Muscle of leg (tissue), 11 donors: ENCODE measurements around the gene PPP1CC. TPM values are rescaled to one million over a fixed set of nuclear protein-coding genes. Genes with fewer than 3 reads are reported as not detected.
A peak's percentile ranks its signal among the peaks of the same experiment; 100 is the strongest.
"Not testable (repeated sequence)": the region's sequence is repeated elsewhere in the genome, so short reads cannot be mapped to it uniquely, and the experiment has no call there.

ENCODE experiments used
- DNase-seq: peaks from one replicate; pipeline ENCODE4 v3.0.0; 2013
- H3K27ac ChIP-seq: one replicate; pipeline ENCODE4 v1.5.1; 2013; ENCODE audit warnings: mild to moderate bottlenecking, low read length, control low read depth
- H3K27me3 ChIP-seq: one replicate; pipeline ENCODE4 v1.6.1; 2013; ENCODE audit warnings: low read length; ENCODE audit not compliant: control insufficient read depth, insufficient read depth
- H3K36me3 ChIP-seq: one replicate; pipeline ENCODE4 v1.6.1; 2013; ENCODE audit warnings: low read length; ENCODE audit not compliant: control insufficient read depth, insufficient read depth
- H3K4me1 ChIP-seq: one replicate; pipeline ENCODE4 v1.6.1; 2013; ENCODE audit warnings: low read length; ENCODE audit not compliant: control insufficient read depth, insufficient read depth
- H3K4me3 ChIP-seq: one replicate; pipeline ENCODE4 v1.5.1; 2013; ENCODE audit warnings: low read length, control low read depth
- H3K9me3 ChIP-seq: replicated peaks from 2 replicates; pipeline ENCODE4 v1.6.1; 2013; ENCODE audit warnings: low read depth, low read length; ENCODE audit not compliant: control insufficient read depth
- WGBS: methylation state at CpG from one replicate; pipeline ENCODE4 v1.1.5; 2013; ENCODE audit warnings: missing lambda C conversion rate; ENCODE audit not compliant: insufficient coverage; 5-methylcytosine and 5-hydroxymethylcytosine counted together
- polyA plus RNA-seq, 8 donors: library from polyadenylated mRNA; unstranded; fragments of 120-200 nt; gene quantifications; one replicate each; pipeline versions ENCODE4 v1.2.1 to v1.2.3, GENCODE V29; 2013; ENCODE audit warnings: inconsistent platforms in 1 of 8, low replicate concordance in 1 of 8; ENCODE audit not compliant: insufficient read length in 8 of 8, insufficient read depth in 1 of 8
- total RNA-seq: library from RNA; stranded (reverse); fragments of 120-200 nt; gene quantifications from one replicate; pipeline ENCODE4 v1.2.4, GENCODE V29; 2013

The PPP1CC gene
- total and polyA plus RNA-seq, 9 donors = 90.5 to 147 (median 119) TPM

DNA sequence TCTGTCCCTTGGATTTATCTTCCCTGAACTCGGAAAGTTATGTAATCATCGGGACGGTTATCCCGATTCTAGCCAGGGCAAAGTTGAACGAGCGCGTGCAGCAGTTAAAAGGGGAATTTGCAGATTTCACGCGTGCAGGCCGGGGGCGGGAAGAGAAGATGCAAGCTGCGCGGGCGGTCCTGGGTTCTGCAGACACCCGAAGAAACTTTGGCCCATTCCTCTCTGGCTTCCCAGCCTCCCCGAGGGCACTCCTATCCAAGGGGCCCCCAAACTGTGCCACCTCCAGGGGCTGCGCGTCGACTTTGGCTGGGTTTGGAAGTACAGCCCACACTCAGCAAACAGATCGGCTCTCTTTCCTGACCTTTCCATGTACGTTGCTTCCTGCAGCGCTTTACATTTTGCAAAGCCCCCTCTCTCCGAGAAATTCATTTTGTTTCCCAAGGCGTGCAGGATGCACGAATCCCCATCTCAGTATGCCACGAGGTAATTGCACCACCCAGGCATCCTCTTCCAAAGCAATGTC is 941 bp upstream of the PPP1CC start:
- H3K27ac ChIP-seq = peak overlapping the region; percentile 60
- DNase-seq = peak; percentile 76
- 8% methylated on average over 17 of the region's 26 CpGs for WGBS
- H3K27me3 ChIP-seq = peaks cover 2% of the 10 kb centered on the region
- H3K4me3 ChIP-seq = peak overlapping the region; percentile 54
- H3K36me3 ChIP-seq = peaks cover 2% of the 10 kb centered on the region
- H3K4me1 ChIP-seq = peaks cover 27% of the 10 kb centered on the region
- H3K9me3 ChIP-seq = no peaks in the 10 kb centered on the region

GRCh38 chr12:110742096-110742717 is 484 bp downstream of the PPP1CC start:
- Histone ChIP-seq H3K4me3 (peak overlapping the region; percentile 85), H3K36me3 (peaks cover 4% of the 10 kb centered on the region), H3K27me3 (no peaks in the 10 kb centered on the region), H3K4me1 (peaks cover 30% of the 10 kb centered on the region), H3K27ac (peak overlapping the region; percentile 79), H3K9me3 (no peaks in the 10 kb centered on the region)
- 0% methylated on average over 24 of the region's 44 CpGs for WGBS
- DNase-seq = no peak

- Histone ChIP-seq H3K27ac (peak overlapping the region; percentile 47), H3K4me1 (peaks cover 30% of the 10 kb centered on the region), H3K27me3 (no peaks in the 10 kb centered on the region), H3K4me3 (peak overlapping the region; percentile 85), H3K9me3 (no peaks in the 10 kb centered on the region), H3K36me3 (peaks cover 4% of the 10 kb centered on the region)
- DNase-seq = peak; percentile 59
- WGBS = 0% methylated on average over 3 of the region's 14 CpGs
Observed at GRCh38 chr12:110741341-110742095, 1.2 kb downstream of the PPP1CC start.

- Histone ChIP-seq H3K27me3 (no peaks in the 10 kb centered on the region), H3K9me3 (no peaks in the 10 kb centered on the region), H3K4me3 (no peak overlapping the region), H3K36me3 (peaks cover 6% of the 10 kb centered on the region), H3K27ac (no peak overlapping the region), H3K4me1 (peaks cover 21% of the 10 kb centered on the region)
- no CpG with 5 or more reads among the region's 3 CpGs for WGBS
- DNase-seq = no peak
Observed at GRCh38 chr12:110739894-110740293, 2.8 kb downstream of the PPP1CC start.

GRCh38 chr12:110739488-110739887 is 3.2 kb downstream of the PPP1CC start:
- Histone ChIP-seq H3K4me3 (no peak overlapping the region), H3K27me3 (no peaks in the 10 kb centered on the region), H3K4me1 (peaks cover 17% of the 10 kb centered on the region), H3K27ac (no peak overlapping the region), H3K36me3 (peaks cover 8% of the 10 kb centered on the region), H3K9me3 (no peaks in the 10 kb centered on the region)
- no peak for DNase-seq
- WGBS = no CpG with 5 or more reads among the region's 1 CpG

DNA sequence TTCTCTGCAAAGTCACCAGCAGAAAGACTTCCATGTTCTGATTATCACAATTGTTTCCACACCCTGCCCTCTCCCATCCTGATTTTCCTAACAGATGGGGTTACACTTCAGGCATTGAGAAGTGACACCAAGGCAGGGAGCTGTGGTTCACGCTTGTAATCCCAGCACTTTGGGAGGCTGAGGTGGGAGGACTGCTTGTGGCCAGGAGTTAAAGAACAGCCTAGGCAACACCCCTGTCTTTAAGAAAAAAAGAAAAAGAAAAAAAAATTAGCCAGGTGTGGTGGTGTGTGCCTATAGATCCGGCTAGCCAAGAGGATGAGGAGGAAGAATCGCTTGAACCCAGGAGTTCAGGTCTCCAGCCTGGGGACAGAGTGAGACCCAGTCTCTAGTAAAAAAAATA is 5.2 kb downstream of the PPP1CC start:
- Histone ChIP-seq H3K27me3 (no peaks in the 10 kb centered on the region), H3K4me3 (no peak overlapping the region), H3K27ac (no peak overlapping the region), H3K4me1 (peaks cover 11% of the 10 kb centered on the region), H3K36me3 (peaks cover 12% of the 10 kb centered on the region), H3K9me3 (no peaks in the 10 kb centered on the region)
- WGBS = no CpG with 5 or more reads among the region's 3 CpGs
- DNase-seq = no peak

DNA sequence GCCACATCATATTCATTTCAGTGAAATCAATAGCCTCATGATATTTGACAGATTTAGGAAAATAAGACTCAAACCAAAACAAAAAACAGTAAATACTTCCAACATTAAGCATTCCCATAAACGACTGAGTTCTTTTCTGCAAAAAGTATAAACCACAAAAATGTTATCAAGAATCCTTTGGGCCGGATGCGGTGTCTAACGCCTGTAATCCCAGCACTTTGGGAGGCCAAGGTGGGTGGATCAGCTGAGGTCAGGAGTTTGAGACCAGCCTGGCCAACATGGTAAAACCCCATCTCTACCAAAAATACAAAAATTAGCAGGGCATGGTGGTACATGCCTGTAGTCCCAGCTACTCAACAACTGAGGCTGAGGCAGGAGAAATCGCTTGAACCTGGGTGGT is 5.7 kb downstream of the PPP1CC start:
- not testable (repeated sequence) for H3K4me3 ChIP-seq, H3K9me3 ChIP-seq, DNase-seq, H3K27ac ChIP-seq, H3K27me3 ChIP-seq
- 100% methylated on average over 1 of the region's 5 CpGs for WGBS
- Histone ChIP-seq H3K36me3 (peaks cover 12% of the 10 kb centered on the region), H3K4me1 (peaks cover 11% of the 10 kb centered on the region)

- no peaks in the 10 kb centered on the region for H3K9me3 ChIP-seq
- H3K4me1 ChIP-seq = peaks cover 9% of the 10 kb centered on the region
- peaks cover 31% of the 10 kb centered on the region for H3K36me3 ChIP-seq
- H3K27me3 ChIP-seq = no peaks in the 10 kb centered on the region
- H3K27ac ChIP-seq = no peak overlapping the region
- DNase-seq = no peak
- WGBS = no CpG with 5 or more reads among the region's 1 CpG
- H3K4me3 ChIP-seq = no peak overlapping the region
Observed at GRCh38 chr12:110733900-110734299, 8.8 kb downstream of the PPP1CC start.

DNA sequence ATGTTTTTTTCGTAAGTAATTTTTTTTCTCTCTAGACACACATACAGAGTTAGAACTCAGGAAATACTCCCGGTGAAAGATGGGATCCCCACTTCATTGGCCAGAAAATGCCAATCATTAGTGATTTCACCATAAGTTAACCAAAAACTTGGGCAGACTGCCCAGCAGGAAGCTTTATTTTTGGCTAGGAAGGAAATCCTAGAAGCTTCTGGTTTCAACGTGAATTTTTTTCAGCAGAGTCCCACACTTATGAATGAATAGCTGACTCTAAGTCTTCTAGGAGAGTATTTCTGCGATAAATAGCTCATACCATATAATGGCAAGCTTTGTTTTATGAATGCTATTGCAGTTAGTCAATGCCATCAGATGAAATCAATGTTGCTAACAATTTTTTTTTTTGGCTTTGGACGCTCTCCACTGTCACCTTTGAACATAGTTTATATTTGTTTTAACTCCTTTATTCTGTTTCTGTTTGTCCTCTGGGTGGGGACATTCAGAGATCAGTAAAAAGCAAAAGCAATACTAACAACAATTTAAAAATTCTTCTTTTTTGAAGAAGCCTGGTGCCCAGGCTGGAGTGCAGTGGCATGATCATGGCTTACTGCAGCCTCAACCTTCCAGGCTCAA is 9.5 kb downstream of the PPP1CC start:
- H3K27ac ChIP-seq = no peak overlapping the region

GRCh38 chr12:110732572-110732971 is 10.1 kb downstream of the PPP1CC start:
- Histone ChIP-seq H3K27ac (no peak overlapping the region), H3K4me1 (peaks cover 5% of the 10 kb centered on the region), H3K9me3 (no peaks in the 10 kb centered on the region), H3K4me3 (no peak overlapping the region), H3K27me3 (no peaks in the 10 kb centered on the region), H3K36me3 (peaks cover 33% of the 10 kb centered on the region)
- WGBS = no CpG with 5 or more reads among the region's 3 CpGs
- no peak for DNase-seq

More for the DNA sequence above, 9.5 kb downstream of the PPP1CC start:
- Histone ChIP-seq H3K36me3 (peaks cover 33% of the 10 kb centered on the region), H3K4me1 (peaks cover 5% of the 10 kb centered on the region), H3K9me3 (no peaks in the 10 kb centered on the region), H3K4me3 (no peak overlapping the region), H3K27me3 (no peaks in the 10 kb centered on the region)
- WGBS = 45% methylated on average over 2 of the region's 5 CpGs
- no peak for DNase-seq
